Body of pancreas (tissue), 4 donors: ENCODE measurements around the gene LRRFIP1. TPM values are rescaled to one million over a fixed set of nuclear protein-coding genes. Genes with fewer than 3 reads are reported as not detected.

Experiments used
- ATAC-seq: fragments of 150-250 bp; one replicate; pipeline ENCODE4 v1.9.1; 2016
- DNase-seq, 4 donors: peaks; one replicate each; pipeline ENCODE4 v3.0.0-alpha.2; 2019
- H3K27ac ChIP-seq, 4 donors: fragments of 200-600 bp; sonication (generic); 1 replicate in 3 of 4; 2 replicates in 1 of 4; pipeline versions ENCODE4 v1.5.1 to v1.6.1; 2016 to 2019; ENCODE audit warnings: mild to moderate bottlenecking in 1 of 4, mixed read lengths in 1 of 4, moderate library complexity in 1 of 4
- H3K27me3 ChIP-seq, 2 donors: fragments of 200-600 bp; sonication (generic); one replicate each; pipeline ENCODE4 v1.6.0; 2016; ENCODE audit warnings: mild to moderate bottlenecking in 1 of 2
- H3K36me3 ChIP-seq, 2 donors: fragments of 200-600 bp; sonication (generic); replicated peaks in 1 of 2; 2 replicates each; pipeline ENCODE4 v1.5.1; 2016; ENCODE audit warnings: low read depth in 2 of 2; ENCODE audit not compliant: insufficient read depth in 1 of 2
- H3K4me1 ChIP-seq: fragments of 200-600 bp; sonication (generic); one replicate; pipeline ENCODE4 v1.6.0; 2016
- H3K4me3 ChIP-seq, 2 donors: fragments of 200-600 bp; sonication (generic); 1 replicate in 1 of 2; 2 replicates in 1 of 2; pipeline ENCODE4 v1.5.1; 2016 to 2019
- H3K9me3 ChIP-seq, 3 donors: fragments of 200-600 bp; sonication (generic); 1 replicate in 2 of 3; 2 replicates in 1 of 3; pipeline ENCODE4 v1.5.1; 2016
- CTCF ChIP-seq, 7 experiments: fragments of 450-650 bp in 4 of 7; fragments of 200-600 bp in 3 of 7; sonication (generic) in 3 of 7; IDR thresholded peaks; one replicate each; pipeline ENCODE4 v1.5.1; 2016 to 2019; ENCODE audit warnings: antibody characterized with exemption in 7 of 7
- POLR2A ChIP-seq, 3 donors: fragments of 450-650 bp; IDR thresholded peaks; one replicate each; pipeline ENCODE4 v1.6.1; 2016; ENCODE audit warnings: antibody characterized with exemption in 3 of 3, mild to moderate bottlenecking in 2 of 3
- WGBS, 2 donors: methylation state at CpG; one replicate each; pipeline ENCODE4 v1.1.5; 2017; 5-methylcytosine and 5-hydroxymethylcytosine counted together
- intact Hi-C: fragments of 100-400 bp; cut with DNase I; formaldehyde crosslinking; loops from one replicate; pipeline ENCODE4 v1.15.1; 2023
- total RNA-seq, 2 donors: library from RNA; depleted of rRNA; stranded (reverse); fragments of >200 nt; gene quantifications; one replicate each; pipeline ENCODE4 v1.1.0, GENCODE V29; 2016

The LRRFIP1 gene
- total RNA-seq, 2 donors from 2014 or later, result 49.8 to 57.1 TPM

GRCh38 chr2:237612527-237613357, 14.6 kb upstream of the LRRFIP1 start:
- Histone ChIP-seq H3K27me3 (no peaks in the 10 kb centered on the region), H3K27ac (peak overlapping the region in 2 of 4 donors; percentile 64 to 78), H3K4me1 (peaks cover 21% of the 10 kb centered on the region), H3K4me3 (no peak overlapping the region), H3K36me3 (no peaks in the 10 kb centered on the region), H3K9me3 (no peaks in the 10 kb centered on the region)
- TF ChIP-seq CTCF (IDR thresholded peaks at IDR 0.05) (no peak), POLR2A (IDR thresholded peaks at IDR 0.05) (no peak)
- intact Hi-C loops, result no loop called here
- DNase-seq, result no peak
- ATAC-seq, result no peak
- 86 to 96% methylated on average over 7 to 10 of the region's 10 CpGs for WGBS, 2 donors

GRCh38 chr2:237613679-237614078, 13.7 kb upstream of the LRRFIP1 start:
- H3K27me3 ChIP-seq, result no peaks in the 10 kb centered on the region
- ATAC-seq, result no peak

GRCh38 chr2:237614151-237614720, 13.2 kb upstream of the LRRFIP1 start:
- intact Hi-C loops, result no loop called here
- peak in 1 of 3 donors; percentile 7 for TF ChIP-seq POLR2A (IDR thresholded peaks at IDR 0.05)
- peak in 4 of 7 experiments; percentile 32 to 50 (median 45) for TF ChIP-seq CTCF (IDR thresholded peaks at IDR 0.05)
- Histone ChIP-seq H3K9me3 (no peaks in the 10 kb centered on the region), H3K4me3 (no peak overlapping the region), H3K36me3 (no peaks in the 10 kb centered on the region), H3K4me1 (peaks cover 21% of the 10 kb centered on the region), H3K27ac (peak overlapping the region; percentile 19 to 78 (median 68)), H3K27me3 (no peaks in the 10 kb centered on the region)
- ATAC-seq, result peak; percentile 93
- peak; percentile 50 to 79 (median 65) for DNase-seq
- WGBS, 2 donors, result 64 to 75% methylated on average over 9 of the region's 9 CpGs

More at GRCh38 chr2:237613679-237614078, 13.7 kb upstream of the LRRFIP1 start:
- H3K4me1 ChIP-seq, result peaks cover 21% of the 10 kb centered on the region
- H3K36me3 ChIP-seq, result no peaks in the 10 kb centered on the region
- intact Hi-C loops, result no loop called here
- H3K4me3 ChIP-seq, result no peak overlapping the region
- H3K27ac ChIP-seq, result peak overlapping the region; percentile 19 to 78 (median 68)
- DNase-seq, result no peak
- H3K9me3 ChIP-seq, result no peaks in the 10 kb centered on the region
- TF ChIP-seq CTCF (IDR thresholded peaks at IDR 0.05) (no peak), POLR2A (IDR thresholded peaks at IDR 0.05) (no peak)

GRCh38 chr2:237615631-237616249, 11.6 kb upstream of the LRRFIP1 start:
- intact Hi-C loops, result no loop called here
- H3K9me3 ChIP-seq, result no peaks in the 10 kb centered on the region
- ATAC-seq (no peak), DNase-seq (no peak)
- no peaks in the 10 kb centered on the region for H3K27me3 ChIP-seq
- 28 to 36% methylated on average over 4 of the region's 4 CpGs for WGBS, 2 donors
- no peak for TF ChIP-seq POLR2A (IDR thresholded peaks at IDR 0.05)
- TF ChIP-seq CTCF (IDR thresholded peaks at IDR 0.05), result no peak
- H3K4me3 ChIP-seq, result no peak overlapping the region
- H3K4me1 ChIP-seq, result peaks cover 21% of the 10 kb centered on the region
- H3K27ac ChIP-seq, result peak overlapping the region in 3 of 4 donors; percentile 21 to 64 (median 23)
- no peaks in the 10 kb centered on the region for H3K36me3 ChIP-seq
